ENCODE measurements around the gene NFKBIE.

DNA sequence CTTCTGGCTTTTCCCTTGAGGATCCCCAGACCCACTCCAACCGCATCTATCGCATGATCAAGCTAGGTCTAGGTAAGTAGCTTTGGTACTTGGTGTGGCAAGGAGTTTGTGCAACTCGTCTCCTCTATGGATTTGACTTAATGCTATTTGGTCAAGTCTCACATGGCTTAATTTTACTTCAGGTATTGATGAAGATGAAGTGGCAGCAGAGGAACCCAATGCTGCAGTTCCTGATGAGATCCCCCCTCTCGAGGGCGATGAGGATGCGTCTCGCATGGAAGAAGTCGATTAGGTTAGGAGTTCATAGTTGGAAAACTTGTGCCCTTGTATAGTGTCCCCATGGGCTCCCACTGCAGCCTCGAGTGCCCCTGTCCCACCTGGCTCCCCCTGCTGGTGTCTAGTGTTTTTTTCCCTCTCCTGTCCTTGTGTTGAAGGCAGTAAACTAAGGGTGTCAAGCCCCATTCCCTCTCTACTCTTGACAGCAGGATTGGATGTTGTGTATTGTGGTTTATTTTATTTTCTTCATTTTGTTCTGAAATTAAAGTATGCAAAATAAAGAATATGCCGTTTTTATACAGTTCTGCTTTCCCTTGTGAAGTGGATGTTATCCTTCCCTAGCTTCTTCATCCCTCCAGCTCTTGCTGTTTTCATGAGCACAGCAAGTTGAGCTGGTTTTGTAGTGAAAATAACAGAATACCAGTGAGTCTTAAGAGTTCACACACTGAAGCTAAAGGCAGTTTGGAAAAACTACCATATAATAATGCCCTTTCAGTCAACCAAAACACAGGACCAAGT lies 11.8 kb downstream of the NFKBIE start:
- TF ChIP-seq POLR2AphosphoS5 (IDR thresholded peaks at IDR 0.05) (no peak), POLR2A (IDR thresholded peaks at IDR 0.05) (no peak)
- TF ChIP-seq, protein P1, sequence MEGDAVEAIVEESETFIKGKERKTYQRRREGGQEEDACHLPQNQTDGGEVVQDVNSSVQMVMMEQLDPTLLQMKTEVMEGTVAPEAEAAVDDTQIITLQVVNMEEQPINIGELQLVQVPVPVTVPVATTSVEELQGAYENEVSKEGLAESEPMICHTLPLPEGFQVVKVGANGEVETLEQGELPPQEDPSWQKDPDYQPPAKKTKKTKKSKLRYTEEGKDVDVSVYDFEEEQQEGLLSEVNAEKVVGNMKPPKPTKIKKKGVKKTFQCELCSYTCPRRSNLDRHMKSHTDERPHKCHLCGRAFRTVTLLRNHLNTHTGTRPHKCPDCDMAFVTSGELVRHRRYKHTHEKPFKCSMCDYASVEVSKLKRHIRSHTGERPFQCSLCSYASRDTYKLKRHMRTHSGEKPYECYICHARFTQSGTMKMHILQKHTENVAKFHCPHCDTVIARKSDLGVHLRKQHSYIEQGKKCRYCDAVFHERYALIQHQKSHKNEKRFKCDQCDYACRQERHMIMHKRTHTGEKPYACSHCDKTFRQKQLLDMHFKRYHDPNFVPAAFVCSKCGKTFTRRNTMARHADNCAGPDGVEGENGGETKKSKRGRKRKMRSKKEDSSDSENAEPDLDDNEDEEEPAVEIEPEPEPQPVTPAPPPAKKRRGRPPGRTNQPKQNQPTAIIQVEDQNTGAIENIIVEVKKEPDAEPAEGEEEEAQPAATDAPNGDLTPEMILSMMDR (IDR thresholded peaks at IDR 0.05) = peak in 2 of 4 experiments; percentile 38 to 41
